K562 (cell line): ENCODE data around the gene SCT. TPM values are rescaled to one million over a fixed set of nuclear protein-coding genes. Genes with fewer than 3 reads are reported as not detected.

Experiments used
- ARHGAP35 ChIP-seq: fragments of 450-650 bp; IDR thresholded peaks from 2 replicates; pipeline ENCODE4 v1.6.1; 2018; ENCODE audit not compliant: partially characterized antibody
- ARID2 ChIP-seq: fragments of 450-650 bp; IDR thresholded peaks from 2 replicates; pipeline ENCODE4 v1.6.1; 2017; ENCODE audit warnings: antibody characterized with exemption, mild to moderate bottlenecking
- CBFB ChIP-seq: sonication (generic); formaldehyde crosslinking; IDR thresholded peaks from 2 replicates; pipeline ENCODE4 v1.4.0; 2020; ENCODE audit warnings: mild to moderate bottlenecking, missing genetic modification reagents
- CREB1 ChIP-seq, 2 experiments: sonication (generic) in 1 of 2; formaldehyde crosslinking in 1 of 2; IDR thresholded peaks; 2 replicates each; pipeline versions ENCODE4 v1.6.1 to v1.8.0; 2012 to 2022; ENCODE audit warnings: inconsistent platforms in 1 of 2, mild to moderate bottlenecking in 1 of 2, missing genetic modification reagents in 1 of 2, moderate library complexity in 1 of 2
- EZH2 ChIP-seq: IDR thresholded peaks from 2 replicates; pipeline ENCODE4 v1.6.1; 2012; ENCODE audit warnings: low read depth, mild to moderate bottlenecking, inconsistent platforms, low read length, borderline replicate concordance
- KHSRP ChIP-seq: fragments of 450-650 bp; IDR thresholded peaks from 2 replicates; pipeline ENCODE4 v1.6.1; 2017
- L3MBTL2 ChIP-seq: fragments of 450-650 bp; IDR thresholded peaks from 2 replicates; pipeline ENCODE4 v1.6.1; 2016; ENCODE audit warnings: mild to moderate bottlenecking, moderate library complexity
- MEF2D ChIP-seq: conservative IDR thresholded peaks from 2 replicates; pipeline ENCODE4 v1.6.1; 2016; ENCODE audit warnings: low read depth, missing genetic modification characterization, missing compliant biosample characterization
- PHF20 ChIP-seq: fragments of 450-650 bp; IDR thresholded peaks from 2 replicates; pipeline ENCODE4 v1.6.1; 2018; ENCODE audit not compliant: partially characterized antibody
- TCF7L2 ChIP-seq: fragments of 150-350 bp; IDR thresholded peaks from 2 replicates; pipeline ENCODE4 v1.6.1; 2016; ENCODE audit warnings: low read depth, mild to moderate bottlenecking, low read length, moderate library complexity
- TCFL5 ChIP-seq: fragments of 250-450 bp; sonication (Bioruptor Pico); conservative IDR thresholded peaks from 2 replicates; pipeline ENCODE4 v1.6.1; 2021; ENCODE audit warnings: mild to moderate bottlenecking, moderate library complexity, matching md5 sums
- ZNF445 ChIP-seq: fragments of 250-450 bp; sonication (Bioruptor Pico); IDR thresholded peaks from 2 replicates; pipeline ENCODE4 v1.4.0; 2020; ENCODE audit warnings: low read depth, mild to moderate bottlenecking, moderate library complexity
- ZNF57 ChIP-seq: fragments of 450-650 bp; formaldehyde crosslinking; IDR thresholded peaks from 2 replicates; pipeline ENCODE4 v1.4.0; 2020; ENCODE audit warnings: mild to moderate bottlenecking, moderate library complexity
- polyA plus RNA-seq, 8 experiments: library from polyadenylated mRNA; depleted of rRNA in 4 of 8; stranded (reverse) in 5 of 8; unstranded in 3 of 8; fragments of >200 nt; fragmentation: Nextera tagmentation in 2 of 8; fragmentation: Illumina TruSeq in 1 of 8; extraction: Ambion mirVana in 2 of 8; extraction: Trizol in 1 of 8; gene quantifications; 2 replicates each; pipeline versions ENCODE4 v1.2.1 to v1.2.3, GENCODE V29; 2011 to 2014; ENCODE audit warnings: inconsistent platforms in 1 of 8, missing spikeins in 1 of 8
- total RNA-seq, 7 experiments: library from RNA; depleted of rRNA in 6 of 7; stranded (reverse); fragments of >200 nt in 6 of 7; fragmentation: Illumina TruSeq in 2 of 7; extraction: Trizol in 2 of 7; gene quantifications; 2 replicates each; pipeline versions ENCODE4 v1.2.1 to v1.2.3, GENCODE V29; 2011 to 2021; ENCODE audit warnings: low replicate concordance in 1 of 7
- TF ChIP-seq, protein P1 (sequence below): fragments of 250-450 bp; sonication (Bioruptor Pico); IDR thresholded peaks from 2 replicates; pipeline ENCODE4 v1.4.0; 2020; ENCODE audit warnings: mild to moderate bottlenecking, moderate library complexity
- TF ChIP-seq, protein P2 (sequence below): fragments of 250-450 bp; sonication (Bioruptor Pico); IDR thresholded peaks from 2 replicates; pipeline ENCODE4 v1.8.0; 2022; ENCODE audit warnings: inconsistent platforms, mild to moderate bottlenecking, moderate library complexity, borderline replicate concordance
- TF ChIP-seq, protein P3 (sequence below): sonication (generic); formaldehyde crosslinking; IDR thresholded peaks from 2 replicates; pipeline ENCODE4 v1.8.1; 2023; ENCODE audit warnings: mild to moderate bottlenecking, missing genetic modification reagents, moderate library complexity
- TF ChIP-seq, protein P4 (sequence below): fragments of 450-650 bp; IDR thresholded peaks from 2 replicates; pipeline ENCODE4 v1.6.1; 2016; ENCODE audit warnings: low read depth, mild to moderate bottlenecking, moderate library complexity
- TF ChIP-seq, protein P5 (sequence below): fragments of 450-650 bp; formaldehyde crosslinking; conservative IDR thresholded peaks from 2 replicates; pipeline ENCODE4 v1.4.0; 2022; ENCODE audit warnings: mild to moderate bottlenecking, missing genetic modification characterization

SCT gene
- total and polyA plus RNA-seq, 9 of the 15 experiments (the other 6 are each of a cell fraction or from before 2014, with no cell fraction given) = not detected

DNA sequence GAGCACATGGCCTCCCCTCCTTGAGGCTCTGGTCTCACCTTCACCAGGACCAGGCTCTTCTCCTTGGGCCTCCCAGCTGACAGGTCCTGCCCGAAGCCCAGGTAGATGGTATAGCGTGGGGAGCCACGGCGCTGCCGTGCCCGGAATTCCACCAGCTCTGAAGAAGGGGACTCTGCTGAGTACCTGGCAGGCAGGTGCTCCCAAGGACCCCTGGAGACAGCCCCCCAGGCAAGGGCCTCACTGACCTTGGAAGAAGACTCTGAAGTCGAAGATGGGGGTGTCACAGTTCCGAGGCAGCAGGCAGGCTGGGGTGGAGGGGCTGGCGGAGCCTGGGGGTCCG, 14.1 kb downstream of the SCT start (continued):
- TF ChIP-seq ZNF445 (CRISPR knock-in tag) (no peak), PHF20 (no peak), CBFB (CRISPR knock-in tag) (peak; percentile 34; the same call in 1 of the 2 replicates), CREB1 (IDR thresholded peaks at IDR 0.05) (no peak), CREB1 (CRISPR knock-in tag; IDR thresholded peaks at IDR 0.05) (0 out of 2 replicates have a peak, but pooled peaks have one; percentile 28), ZNF57 (CRISPR knock-in tag) (no peak), TCFL5 (CRISPR knock-in tag) (no peak), MEF2D (no peak), EZH2 (no peak), TCF7L2 (no peak), KHSRP (no peak), ARID2 (no peak), L3MBTL2 (0 out of 2 replicates have a peak, but pooled peaks have one; percentile 42), ARHGAP35 (no peak)
- TF ChIP-seq, protein P1, sequence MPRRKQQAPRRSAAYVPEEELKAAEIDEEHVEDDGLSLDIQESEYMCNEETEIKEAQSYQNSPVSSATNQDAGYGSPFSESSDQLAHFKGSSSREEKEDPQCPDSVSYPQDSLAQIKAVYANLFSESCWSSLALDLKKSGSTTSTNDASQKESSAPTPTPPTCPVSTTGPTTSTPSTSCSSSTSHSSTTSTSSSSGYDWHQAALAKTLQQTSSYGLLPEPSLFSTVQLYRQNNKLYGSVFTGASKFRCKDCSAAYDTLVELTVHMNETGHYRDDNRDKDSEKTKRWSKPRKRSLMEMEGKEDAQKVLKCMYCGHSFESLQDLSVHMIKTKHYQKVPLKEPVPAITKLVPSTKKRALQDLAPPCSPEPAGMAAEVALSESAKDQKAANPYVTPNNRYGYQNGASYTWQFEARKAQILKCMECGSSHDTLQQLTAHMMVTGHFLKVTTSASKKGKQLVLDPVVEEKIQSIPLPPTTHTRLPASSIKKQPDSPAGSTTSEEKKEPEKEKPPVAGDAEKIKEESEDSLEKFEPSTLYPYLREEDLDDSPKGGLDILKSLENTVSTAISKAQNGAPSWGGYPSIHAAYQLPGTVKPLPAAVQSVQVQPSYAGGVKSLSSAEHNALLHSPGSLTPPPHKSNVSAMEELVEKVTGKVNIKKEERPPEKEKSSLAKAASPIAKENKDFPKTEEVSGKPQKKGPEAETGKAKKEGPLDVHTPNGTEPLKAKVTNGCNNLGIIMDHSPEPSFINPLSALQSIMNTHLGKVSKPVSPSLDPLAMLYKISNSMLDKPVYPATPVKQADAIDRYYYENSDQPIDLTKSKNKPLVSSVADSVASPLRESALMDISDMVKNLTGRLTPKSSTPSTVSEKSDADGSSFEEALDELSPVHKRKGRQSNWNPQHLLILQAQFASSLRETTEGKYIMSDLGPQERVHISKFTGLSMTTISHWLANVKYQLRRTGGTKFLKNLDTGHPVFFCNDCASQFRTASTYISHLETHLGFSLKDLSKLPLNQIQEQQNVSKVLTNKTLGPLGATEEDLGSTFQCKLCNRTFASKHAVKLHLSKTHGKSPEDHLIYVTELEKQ (CRISPR knock-in tag) = no peak
- TF ChIP-seq, protein P2, sequence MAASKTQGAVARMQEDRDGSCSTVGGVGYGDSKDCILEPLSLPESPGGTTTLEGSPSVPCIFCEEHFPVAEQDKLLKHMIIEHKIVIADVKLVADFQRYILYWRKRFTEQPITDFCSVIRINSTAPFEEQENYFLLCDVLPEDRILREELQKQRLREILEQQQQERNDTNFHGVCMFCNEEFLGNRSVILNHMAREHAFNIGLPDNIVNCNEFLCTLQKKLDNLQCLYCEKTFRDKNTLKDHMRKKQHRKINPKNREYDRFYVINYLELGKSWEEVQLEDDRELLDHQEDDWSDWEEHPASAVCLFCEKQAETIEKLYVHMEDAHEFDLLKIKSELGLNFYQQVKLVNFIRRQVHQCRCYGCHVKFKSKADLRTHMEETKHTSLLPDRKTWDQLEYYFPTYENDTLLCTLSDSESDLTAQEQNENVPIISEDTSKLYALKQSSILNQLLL (CRISPR knock-in tag) = no peak
- TF ChIP-seq, protein P3, sequence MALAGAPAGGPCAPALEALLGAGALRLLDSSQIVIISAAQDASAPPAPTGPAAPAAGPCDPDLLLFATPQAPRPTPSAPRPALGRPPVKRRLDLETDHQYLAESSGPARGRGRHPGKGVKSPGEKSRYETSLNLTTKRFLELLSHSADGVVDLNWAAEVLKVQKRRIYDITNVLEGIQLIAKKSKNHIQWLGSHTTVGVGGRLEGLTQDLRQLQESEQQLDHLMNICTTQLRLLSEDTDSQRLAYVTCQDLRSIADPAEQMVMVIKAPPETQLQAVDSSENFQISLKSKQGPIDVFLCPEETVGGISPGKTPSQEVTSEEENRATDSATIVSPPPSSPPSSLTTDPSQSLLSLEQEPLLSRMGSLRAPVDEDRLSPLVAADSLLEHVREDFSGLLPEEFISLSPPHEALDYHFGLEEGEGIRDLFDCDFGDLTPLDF (CRISPR knock-in tag) = no peak
- TF ChIP-seq, protein P4, sequence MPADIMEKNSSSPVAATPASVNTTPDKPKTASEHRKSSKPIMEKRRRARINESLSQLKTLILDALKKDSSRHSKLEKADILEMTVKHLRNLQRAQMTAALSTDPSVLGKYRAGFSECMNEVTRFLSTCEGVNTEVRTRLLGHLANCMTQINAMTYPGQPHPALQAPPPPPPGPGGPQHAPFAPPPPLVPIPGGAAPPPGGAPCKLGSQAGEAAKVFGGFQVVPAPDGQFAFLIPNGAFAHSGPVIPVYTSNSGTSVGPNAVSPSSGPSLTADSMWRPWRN = no peak
- TF ChIP-seq, protein P5, sequence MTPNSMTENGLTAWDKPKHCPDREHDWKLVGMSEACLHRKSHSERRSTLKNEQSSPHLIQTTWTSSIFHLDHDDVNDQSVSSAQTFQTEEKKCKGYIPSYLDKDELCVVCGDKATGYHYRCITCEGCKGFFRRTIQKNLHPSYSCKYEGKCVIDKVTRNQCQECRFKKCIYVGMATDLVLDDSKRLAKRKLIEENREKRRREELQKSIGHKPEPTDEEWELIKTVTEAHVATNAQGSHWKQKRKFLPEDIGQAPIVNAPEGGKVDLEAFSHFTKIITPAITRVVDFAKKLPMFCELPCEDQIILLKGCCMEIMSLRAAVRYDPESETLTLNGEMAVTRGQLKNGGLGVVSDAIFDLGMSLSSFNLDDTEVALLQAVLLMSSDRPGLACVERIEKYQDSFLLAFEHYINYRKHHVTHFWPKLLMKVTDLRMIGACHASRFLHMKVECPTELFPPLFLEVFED (CRISPR knock-in tag) = no peak
